Cardiac fibroblast (primary cell): Measurements from ENCODE around the gene HERC4.
"Not testable (repeated sequence)": the region's sequence is repeated elsewhere in the genome, so short reads cannot be mapped to it uniquely, and the experiment has no call there.

Experiments
- DNase-seq, 2 donors: peaks; one replicate each; pipeline versions ENCODE4 v3.0.0 to v3.0.0-alpha.2; 2010; ENCODE audit warnings: low read depth in 2 of 2
- H3K4me3 ChIP-seq, 2 donors: replicated peaks in 1 of 2; 1 replicate in 1 of 2; 2 replicates in 1 of 2; pipeline ENCODE4 v1.5.1; 2011; ENCODE audit warnings: low read depth in 2 of 2, low read length in 2 of 2, mild to moderate bottlenecking in 2 of 2, moderate library complexity in 1 of 2
- TF ChIP-seq, protein P1 (sequence below): IDR thresholded peaks from one replicate; pipeline ENCODE4 v1.5.1; 2011; ENCODE audit warnings: low read depth, mild to moderate bottlenecking, low read length, inconsistent platforms

The HERC4 gene

DNA sequence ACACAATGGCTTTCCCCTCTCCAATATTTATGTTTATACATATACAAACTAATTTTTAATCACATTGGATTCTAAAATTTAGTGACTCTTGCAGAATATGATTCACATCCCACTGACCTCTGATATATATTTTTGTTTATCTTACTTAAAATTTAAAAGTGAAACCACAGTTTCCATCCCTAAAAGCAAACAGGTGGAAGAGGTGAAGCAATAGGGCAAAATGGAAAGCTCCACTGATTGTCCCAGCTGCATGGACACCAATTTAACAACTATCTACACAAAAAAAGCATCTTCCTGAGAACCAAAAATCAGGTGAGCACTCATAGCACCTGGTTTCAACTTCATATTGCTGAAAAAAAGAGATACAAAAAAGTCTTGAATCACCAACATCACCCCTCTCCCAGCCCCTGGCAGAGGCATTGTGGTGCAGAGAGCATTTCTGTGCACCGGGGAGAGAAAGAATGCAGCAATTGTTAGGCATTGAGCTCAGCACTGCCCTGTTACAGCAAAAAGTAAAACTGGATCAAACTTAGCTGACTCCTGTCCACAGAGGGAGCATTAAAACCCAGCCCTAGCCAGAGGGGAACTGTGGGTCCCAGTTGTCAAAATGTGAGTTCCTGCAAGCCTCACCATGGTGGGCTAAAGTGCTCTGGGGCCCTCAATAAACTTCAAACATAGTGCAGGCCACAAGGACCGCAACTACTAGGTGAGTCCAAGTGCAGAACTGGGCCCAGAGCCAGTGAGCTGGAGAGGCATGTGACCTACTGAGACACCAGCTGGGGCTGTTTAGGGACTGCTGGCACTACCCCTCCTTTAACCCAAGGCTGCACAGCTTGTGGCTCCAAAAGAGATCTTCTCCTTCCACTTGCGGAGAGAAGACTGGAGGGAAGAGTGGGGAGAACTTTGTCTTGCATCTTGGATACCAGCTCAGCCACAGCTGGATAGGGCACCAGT lies 98.5 kb downstream of the HERC4 start:
- H3K4me3 ChIP-seq, result no peak overlapping the region
- DNase-seq, result peak in 1 of 2 donors; percentile 11
- TF ChIP-seq, protein P1, sequence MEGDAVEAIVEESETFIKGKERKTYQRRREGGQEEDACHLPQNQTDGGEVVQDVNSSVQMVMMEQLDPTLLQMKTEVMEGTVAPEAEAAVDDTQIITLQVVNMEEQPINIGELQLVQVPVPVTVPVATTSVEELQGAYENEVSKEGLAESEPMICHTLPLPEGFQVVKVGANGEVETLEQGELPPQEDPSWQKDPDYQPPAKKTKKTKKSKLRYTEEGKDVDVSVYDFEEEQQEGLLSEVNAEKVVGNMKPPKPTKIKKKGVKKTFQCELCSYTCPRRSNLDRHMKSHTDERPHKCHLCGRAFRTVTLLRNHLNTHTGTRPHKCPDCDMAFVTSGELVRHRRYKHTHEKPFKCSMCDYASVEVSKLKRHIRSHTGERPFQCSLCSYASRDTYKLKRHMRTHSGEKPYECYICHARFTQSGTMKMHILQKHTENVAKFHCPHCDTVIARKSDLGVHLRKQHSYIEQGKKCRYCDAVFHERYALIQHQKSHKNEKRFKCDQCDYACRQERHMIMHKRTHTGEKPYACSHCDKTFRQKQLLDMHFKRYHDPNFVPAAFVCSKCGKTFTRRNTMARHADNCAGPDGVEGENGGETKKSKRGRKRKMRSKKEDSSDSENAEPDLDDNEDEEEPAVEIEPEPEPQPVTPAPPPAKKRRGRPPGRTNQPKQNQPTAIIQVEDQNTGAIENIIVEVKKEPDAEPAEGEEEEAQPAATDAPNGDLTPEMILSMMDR, result no peak

DNA sequence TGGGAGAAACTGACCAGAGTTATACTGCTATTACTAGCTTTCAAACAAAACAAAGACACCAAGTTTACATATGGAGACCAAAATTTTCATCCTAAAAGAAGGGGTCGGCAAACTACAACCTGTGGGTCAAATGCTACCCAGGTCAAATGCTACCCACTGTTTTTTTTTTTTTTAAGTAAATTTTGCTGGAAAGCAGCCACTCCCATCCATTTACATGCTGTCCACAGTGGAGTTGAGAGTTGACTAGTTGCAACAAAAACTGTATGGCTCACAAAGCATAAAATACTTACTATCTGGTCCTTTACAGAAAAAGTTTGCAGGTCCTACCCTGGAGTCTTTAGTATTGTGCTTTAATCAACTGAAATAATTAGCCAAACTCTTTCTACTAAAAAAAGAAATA lies 99.2 kb downstream of the HERC4 start:
- no peak for DNase-seq
- H3K4me3 ChIP-seq, result no peak overlapping the region
- TF ChIP-seq, protein P1, result no peak

DNA sequence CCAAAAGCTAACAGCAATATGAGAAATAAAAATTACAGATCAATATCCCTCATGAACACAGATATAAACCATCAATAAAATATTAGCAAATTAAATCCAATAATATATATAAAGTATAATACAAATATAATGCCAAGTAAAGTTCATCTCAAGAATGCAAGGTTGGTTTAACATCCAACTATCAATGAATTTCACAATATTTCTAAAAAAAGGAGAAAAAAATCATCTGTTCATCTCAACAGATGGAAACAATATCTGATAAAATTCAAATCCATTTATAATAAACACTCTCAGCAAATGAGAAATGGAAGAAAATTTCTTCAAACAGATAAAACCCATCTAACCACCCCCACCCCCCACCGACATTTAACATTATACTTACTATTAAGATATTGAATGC lies 103.8 kb downstream of the HERC4 start:
- TF ChIP-seq, protein P1, result no peak
- H3K4me3 ChIP-seq, result no peak overlapping the region
- peak in 1 of 2 donors; percentile 4 for DNase-seq

DNA sequence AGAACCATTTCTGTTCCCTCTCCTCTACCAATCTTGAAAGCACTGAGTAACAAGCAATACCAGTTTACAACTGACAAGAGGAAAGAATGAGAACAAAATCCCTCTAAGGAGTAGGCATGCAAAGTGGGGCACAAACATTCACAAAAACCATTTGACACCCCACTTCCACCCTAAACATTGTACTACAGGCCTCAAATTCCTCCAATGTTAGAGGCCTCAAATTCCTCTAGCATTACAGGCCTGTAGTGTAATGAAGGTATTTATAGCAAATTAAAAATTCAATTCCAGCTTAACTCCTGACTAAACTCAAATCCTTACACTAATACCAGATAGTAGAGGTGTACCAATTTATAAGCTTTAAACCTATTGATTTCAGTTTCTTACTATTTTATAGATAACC lies 105.2 kb downstream of the HERC4 start:
- TF ChIP-seq, protein P1, result no peak
- DNase-seq, result no peak
- H3K4me3 ChIP-seq, result no peak overlapping the region

DNA sequence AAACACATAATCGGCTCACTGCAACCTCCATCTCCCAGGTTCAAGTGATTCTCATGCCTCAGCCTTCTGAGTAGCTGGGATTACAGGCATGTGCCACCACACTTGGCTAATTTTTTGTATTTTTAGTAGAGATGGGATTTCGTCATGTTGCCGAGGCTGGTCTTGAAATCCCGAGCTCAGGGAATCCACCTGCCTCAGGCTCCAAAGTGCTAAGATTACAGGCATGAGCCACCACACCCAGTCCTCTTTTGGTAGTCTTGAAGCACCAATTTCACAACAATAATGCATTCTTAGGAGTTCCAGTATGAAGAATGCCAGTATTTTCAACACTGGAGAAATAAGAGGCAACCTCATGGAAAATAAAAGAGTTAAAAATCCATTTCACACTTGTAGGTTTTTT lies 109.0 kb downstream of the HERC4 start:
- DNase-seq, H3K4me3 ChIP-seq: not testable (repeated sequence)

DNA sequence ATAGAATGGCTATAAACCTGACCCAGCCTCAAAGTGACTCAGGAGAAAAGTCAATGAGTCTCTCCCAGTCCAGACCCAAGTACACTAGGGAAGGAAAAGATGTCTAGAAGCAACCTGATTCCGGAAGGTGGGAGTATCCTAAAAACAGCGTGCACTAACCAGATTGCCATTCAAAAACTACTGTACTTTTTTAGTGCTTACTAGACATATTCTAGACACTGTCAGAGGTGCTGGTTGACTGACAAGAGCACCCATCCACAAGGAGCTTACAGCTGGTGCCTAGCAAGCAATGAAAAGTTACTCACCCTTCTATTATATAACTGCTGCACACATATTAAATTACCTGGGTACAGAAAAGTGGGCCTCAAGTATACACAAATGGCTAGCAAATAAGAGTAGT lies 109.6 kb downstream of the HERC4 start:
- DNase-seq, result no peak
- no peak overlapping the region for H3K4me3 ChIP-seq
- TF ChIP-seq, protein P1, result no peak

DNA sequence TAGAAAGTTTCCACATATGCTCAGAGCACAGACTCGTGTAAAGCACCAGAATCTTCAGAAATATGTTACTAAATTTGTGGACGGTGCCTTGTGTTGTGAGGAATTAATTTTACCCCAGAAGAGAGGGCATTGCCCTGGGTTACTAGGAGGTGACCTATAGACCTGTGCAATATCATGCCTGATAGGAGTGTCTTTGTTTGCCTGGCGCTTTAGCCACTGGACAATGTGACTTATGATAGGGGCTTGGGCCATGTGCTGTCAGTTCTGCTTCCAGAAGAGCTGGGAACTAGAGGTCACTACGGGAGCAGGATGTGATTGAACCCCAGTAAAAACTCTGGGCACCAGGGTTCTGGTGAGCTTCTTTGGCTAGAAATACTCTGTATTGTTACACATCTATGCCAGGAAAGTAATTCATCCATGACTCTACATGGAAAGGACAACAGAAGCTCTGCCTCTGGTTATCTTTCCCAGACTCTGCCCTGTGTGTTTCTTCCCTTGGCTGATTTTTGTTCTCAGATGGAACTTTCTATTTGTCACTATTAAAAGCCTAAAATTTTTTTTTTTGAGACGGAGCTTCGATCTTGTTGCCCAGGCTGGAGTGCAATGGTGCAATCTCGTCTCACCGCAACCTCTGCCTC lies 115.1 kb downstream of the HERC4 start:
- DNase-seq, result no peak
- TF ChIP-seq, protein P1, result no peak
- no peak overlapping the region for H3K4me3 ChIP-seq
